Measurements from ENCODE around the gene BLTP2. TPM values are rescaled to one million over a fixed set of nuclear protein-coding genes. Genes with fewer than 3 reads are reported as not detected.
A peak's percentile ranks its signal among the peaks of the same experiment; 100 is the strongest.
"Not testable (repeated sequence)": the region's sequence is repeated elsewhere in the genome, so short reads cannot be mapped to it uniquely, and the experiment has no call there.

Gene BLTP2
- total RNA-seq, 1 donor, result 170 TPM

GRCh38 chr17:28665994-28666393 is 21.0 kb upstream of the BLTP2 start:
- Histone ChIP-seq H4K20me1 (ENCODE audit: insufficient read depth, low read length) (peaks cover 63% of the 10 kb centered on the region), H3K9me3 (ENCODE audit: low read depth, low read length) (no peaks in the 10 kb centered on the region), H3K79me2 (ENCODE audit: insufficient read depth, low read length) (peaks cover 95% of the 10 kb centered on the region), H3K27me3 (ENCODE audit: insufficient read depth, low read length) (no peaks in the 10 kb centered on the region), H3K4me1 (ENCODE audit: insufficient read depth, low read length) (peaks cover 16% of the 10 kb centered on the region), H3K27ac (ENCODE audit: low read depth, low read length) (no peak overlapping the region), H2AFZ (ENCODE audit: low read length) (no peak overlapping the region), H3K4me2 (ENCODE audit: insufficient read depth, low read length) (no peak overlapping the region), H3K36me3 (ENCODE audit: insufficient read depth, low read length) (peaks cover 29% of the 10 kb centered on the region), H3K4me3 (ENCODE audit: insufficient read depth, low read length) (no peak overlapping the region)
- TF ChIP-seq, protein P1, sequence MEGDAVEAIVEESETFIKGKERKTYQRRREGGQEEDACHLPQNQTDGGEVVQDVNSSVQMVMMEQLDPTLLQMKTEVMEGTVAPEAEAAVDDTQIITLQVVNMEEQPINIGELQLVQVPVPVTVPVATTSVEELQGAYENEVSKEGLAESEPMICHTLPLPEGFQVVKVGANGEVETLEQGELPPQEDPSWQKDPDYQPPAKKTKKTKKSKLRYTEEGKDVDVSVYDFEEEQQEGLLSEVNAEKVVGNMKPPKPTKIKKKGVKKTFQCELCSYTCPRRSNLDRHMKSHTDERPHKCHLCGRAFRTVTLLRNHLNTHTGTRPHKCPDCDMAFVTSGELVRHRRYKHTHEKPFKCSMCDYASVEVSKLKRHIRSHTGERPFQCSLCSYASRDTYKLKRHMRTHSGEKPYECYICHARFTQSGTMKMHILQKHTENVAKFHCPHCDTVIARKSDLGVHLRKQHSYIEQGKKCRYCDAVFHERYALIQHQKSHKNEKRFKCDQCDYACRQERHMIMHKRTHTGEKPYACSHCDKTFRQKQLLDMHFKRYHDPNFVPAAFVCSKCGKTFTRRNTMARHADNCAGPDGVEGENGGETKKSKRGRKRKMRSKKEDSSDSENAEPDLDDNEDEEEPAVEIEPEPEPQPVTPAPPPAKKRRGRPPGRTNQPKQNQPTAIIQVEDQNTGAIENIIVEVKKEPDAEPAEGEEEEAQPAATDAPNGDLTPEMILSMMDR (IDR thresholded peaks at IDR 0.05; ENCODE audit: extremely low read depth, low read depth, low read length), result no peak
- DNase-seq (ENCODE audit: insufficient read length, low spot score, missing footprints), result no peak

- peaks cover 92% of the 10 kb centered on the region for H3K79me2 ChIP-seq (ENCODE audit: insufficient read depth, low read length)
- H3K27ac ChIP-seq (ENCODE audit: low read depth, low read length), result peak overlapping the region; percentile 27
- TF ChIP-seq, protein P1 (IDR thresholded peaks at IDR 0.05; ENCODE audit: extremely low read depth, low read depth, low read length), result no peak
- peaks cover 55% of the 10 kb centered on the region for H4K20me1 ChIP-seq (ENCODE audit: insufficient read depth, low read length)
- no peak overlapping the region for H2AFZ ChIP-seq (ENCODE audit: low read length)
- H3K27me3 ChIP-seq (ENCODE audit: insufficient read depth, low read length), result no peaks in the 10 kb centered on the region
- H3K36me3 ChIP-seq (ENCODE audit: insufficient read depth, low read length), result peaks cover 18% of the 10 kb centered on the region
- no peak overlapping the region for H3K4me3 ChIP-seq (ENCODE audit: insufficient read depth, low read length)
- DNase-seq (ENCODE audit: insufficient read length, low spot score, missing footprints), result no peak
- peak overlapping the region; percentile 93 for H3K4me2 ChIP-seq (ENCODE audit: insufficient read depth, low read length)
- H3K4me1 ChIP-seq (ENCODE audit: insufficient read depth, low read length), result peaks cover 25% of the 10 kb centered on the region
- no peaks in the 10 kb centered on the region for H3K9me3 ChIP-seq (ENCODE audit: low read depth, low read length)
Measured at GRCh38 chr17:28663723-28664122, 18.8 kb upstream of the BLTP2 start.

DNA sequence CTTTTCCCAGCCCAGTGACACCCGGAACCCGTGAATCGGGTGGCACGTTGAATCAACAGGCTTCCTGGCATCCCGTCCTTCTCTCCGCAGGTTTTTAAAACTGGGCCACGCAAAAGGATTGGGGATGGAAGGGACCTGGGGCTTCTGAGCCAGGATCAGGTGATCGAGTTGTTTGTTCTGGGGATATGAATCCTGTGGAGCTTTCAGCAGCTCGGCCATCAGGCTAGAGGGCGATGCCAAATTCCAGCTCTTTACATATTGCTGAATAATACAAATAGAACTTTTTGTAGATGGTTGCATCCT is 17.5 kb upstream of the BLTP2 start:
- Histone ChIP-seq H3K27me3 (ENCODE audit: insufficient read depth, low read length) (no peaks in the 10 kb centered on the region), H3K9me3 (ENCODE audit: low read depth, low read length) (no peaks in the 10 kb centered on the region), H3K36me3 (ENCODE audit: insufficient read depth, low read length) (peaks cover 11% of the 10 kb centered on the region), H3K4me1 (ENCODE audit: insufficient read depth, low read length) (peaks cover 29% of the 10 kb centered on the region), H2AFZ (ENCODE audit: low read length) (peak overlapping the region; percentile 99), H3K4me2 (ENCODE audit: insufficient read depth, low read length) (peak overlapping the region; percentile 93), H3K79me2 (ENCODE audit: insufficient read depth, low read length) (peaks cover 86% of the 10 kb centered on the region), H4K20me1 (ENCODE audit: insufficient read depth, low read length) (peaks cover 43% of the 10 kb centered on the region), H3K27ac (ENCODE audit: low read depth, low read length) (peak overlapping the region; percentile 98), H3K4me3 (ENCODE audit: insufficient read depth, low read length) (peak overlapping the region; percentile 91)
- TF ChIP-seq, protein P1 (IDR thresholded peaks at IDR 0.05; ENCODE audit: extremely low read depth, low read depth, low read length), result no peak
- DNase-seq (ENCODE audit: insufficient read length, low spot score, missing footprints), result no peak

DNA sequence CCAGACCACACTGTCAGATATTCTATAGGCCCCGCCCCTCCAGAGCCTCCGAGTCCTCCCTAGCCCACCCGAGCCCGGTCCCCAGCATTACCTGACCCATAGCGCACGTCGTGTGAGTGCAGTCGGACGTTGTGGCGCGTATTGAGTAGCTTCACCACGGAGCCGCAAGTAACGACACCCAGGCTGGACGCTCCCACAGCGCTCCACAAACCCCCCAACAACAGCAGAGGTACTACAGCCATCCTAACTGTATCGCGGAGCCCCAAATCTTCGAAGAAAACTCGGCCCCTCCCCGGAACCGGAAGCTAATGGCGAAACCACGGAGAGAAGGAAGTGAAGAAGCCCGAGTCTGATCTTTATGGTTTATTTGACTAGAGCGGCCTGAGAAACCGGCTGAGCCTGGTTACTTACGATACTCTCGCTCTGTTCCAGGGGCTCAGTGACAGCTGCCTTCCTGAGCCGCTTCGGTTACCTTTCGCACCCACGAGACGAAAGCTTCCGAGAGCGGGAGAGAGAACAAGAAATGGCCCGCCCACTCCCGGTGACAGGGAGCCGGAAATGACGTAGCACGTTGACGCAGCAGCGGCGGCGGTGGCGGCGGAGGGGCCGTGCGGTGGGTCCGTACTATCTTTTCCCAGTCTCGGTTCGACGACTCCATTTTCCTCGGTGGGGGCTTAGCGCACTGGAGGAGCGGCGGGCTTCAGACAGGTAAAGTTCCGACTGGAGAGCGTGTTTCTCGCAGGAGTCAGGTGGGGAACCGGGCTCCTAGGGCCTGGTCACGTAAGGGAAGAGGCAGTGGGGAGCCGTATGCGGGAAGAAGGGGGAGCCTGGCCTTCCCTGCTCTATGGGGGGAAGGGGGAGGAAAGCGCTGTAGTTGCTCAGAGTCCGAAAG is 16.9 kb upstream of the BLTP2 start, which contains the start of the genes SDF2 and SUPT6H:
Gene SDF2, minus strand, starts transcription at position 272 of the 892 bp plus-strand sequence. Its CDS starts 30 bp downstream, at position 242.
Gene SUPT6H, plus strand, starts transcription at position 571 of the 892 bp plus-strand sequence. CDS start 11,197 bp downstream, outside the sequence.
- Histone ChIP-seq H3K79me2 (ENCODE audit: insufficient read depth, low read length) (peaks cover 89% of the 10 kb centered on the region), H3K27me3 (ENCODE audit: insufficient read depth, low read length) (no peaks in the 10 kb centered on the region), H3K4me1 (ENCODE audit: insufficient read depth, low read length) (peaks cover 29% of the 10 kb centered on the region), H2AFZ (ENCODE audit: low read length) (peak within 1 kb of the TSS; percentile 99), H3K4me2 (ENCODE audit: insufficient read depth, low read length) (peak within 1 kb of the TSS; percentile 93), H3K9me3 (ENCODE audit: low read depth, low read length) (no peaks in the 10 kb centered on the region), H4K20me1 (ENCODE audit: insufficient read depth, low read length) (peaks cover 42% of the 10 kb centered on the region), H3K27ac (ENCODE audit: low read depth, low read length) (peak within 1 kb of the TSS; percentile 98), H3K4me3 (ENCODE audit: insufficient read depth, low read length) (peak within 1 kb of the TSS; percentile 91), H3K36me3 (ENCODE audit: insufficient read depth, low read length) (peaks cover 13% of the 10 kb centered on the region)
- TF ChIP-seq, protein P1 (IDR thresholded peaks at IDR 0.05; ENCODE audit: extremely low read depth, low read depth, low read length), result no peak
- peak; percentile 99 for DNase-seq (ENCODE audit: insufficient read length, low spot score, missing footprints)

DNA sequence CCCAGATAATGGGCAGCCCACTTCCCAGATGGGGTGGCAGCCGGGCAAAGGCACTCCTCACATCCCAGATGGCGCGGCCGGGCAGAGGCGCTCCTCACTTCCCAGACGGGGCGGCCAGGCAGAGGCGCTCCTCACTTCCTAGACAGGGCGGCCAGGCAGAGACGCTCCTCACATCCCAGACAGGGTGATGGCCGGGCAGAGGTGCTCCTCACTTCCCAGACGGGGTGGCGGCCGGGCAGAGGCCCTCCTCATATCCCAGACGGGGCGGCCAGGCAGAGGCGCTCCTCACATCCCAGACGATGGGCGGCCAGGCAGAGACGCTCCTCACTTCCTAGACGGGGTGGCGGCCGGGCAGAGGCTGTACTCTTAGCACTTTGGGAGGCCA is 14.5 kb upstream of the BLTP2 start:
- not testable (repeated sequence) for H3K9me3 ChIP-seq (ENCODE audit: low read depth, low read length); H3K27ac ChIP-seq (ENCODE audit: low read depth, low read length); H3K4me2 ChIP-seq (ENCODE audit: insufficient read depth, low read length); DNase-seq (ENCODE audit: insufficient read length, low spot score, missing footprints); H3K4me3 ChIP-seq (ENCODE audit: insufficient read depth, low read length); H3K27me3 ChIP-seq (ENCODE audit: insufficient read depth, low read length); H2AFZ ChIP-seq (ENCODE audit: low read length)
- peaks cover 84% of the 10 kb centered on the region for H3K79me2 ChIP-seq (ENCODE audit: insufficient read depth, low read length)
- peaks cover 31% of the 10 kb centered on the region for H4K20me1 ChIP-seq (ENCODE audit: insufficient read depth, low read length)
- H3K4me1 ChIP-seq (ENCODE audit: insufficient read depth, low read length), result peaks cover 29% of the 10 kb centered on the region
- peaks cover 21% of the 10 kb centered on the region for H3K36me3 ChIP-seq (ENCODE audit: insufficient read depth, low read length)
